OCI-LY7 (cell line): Measurements from ENCODE around the gene ITGAE. TPM values are rescaled to one million over a fixed set of nuclear protein-coding genes. Genes with fewer than 3 reads are reported as not detected.

ENCODE experiments used
- BruUV-seq: library from RNA; stranded (reverse); fragments of 400-500 nt; replicated peaks from 2 replicates; lab custom pipeline; 2021; lab: Mats Ljungman, UMichigan
- CTCF ChIA-PET: fragments of 300-600 bp; sonication (Branson Sonifier 250); formaldehyde crosslinking; loops from one replicate; lab custom pipeline; 2022; ENCODE audit warnings: antibody characterized with exemption; ENCODE audit not compliant: unreplicated experiment; lab: Charles Lee
- POLR2A ChIA-PET: fragments of 300-600 bp; sonication (Branson Sonifier 250); formaldehyde crosslinking; loops from one replicate; lab custom pipeline; 2022; ENCODE audit warnings: antibody characterized with exemption; lab: Charles Lee
- DNase-seq: peaks from one replicate; pipeline ENCODE4 v3.0.0-alpha.2; 2015; ENCODE audit warnings: low spot score
- H2AFZ ChIP-seq: fragments of 200-600 bp; sonication (generic), shearing (Covaris generic); 2 replicates; pipeline ENCODE4 v1.6.1; 2014; ENCODE audit warnings: mild to moderate bottlenecking, antibody characterized with exemption, low read length, moderate library complexity
- H3K27ac ChIP-seq: fragments of 200-600 bp; sonication (generic); 2 replicates; pipeline ENCODE4 v1.5.1; 2014; ENCODE audit warnings: mixed run types, low read depth, mild to moderate bottlenecking, moderate library complexity, low read length, inconsistent platforms; ENCODE audit not compliant: poor library complexity, severe bottlenecking
- H3K36me3 ChIP-seq: fragments of 200-600 bp; sonication (generic); 2 replicates; pipeline ENCODE4 v1.6.1; 2014; ENCODE audit warnings: mild to moderate bottlenecking, antibody characterized with exemption, low read length, moderate library complexity, mixed read lengths; ENCODE audit not compliant: insufficient read depth
- H3K4me1 ChIP-seq: fragments of 200-600 bp; sonication (generic); 2 replicates; pipeline ENCODE4 v1.5.1; 2014; ENCODE audit warnings: mild to moderate bottlenecking, low read length; ENCODE audit not compliant: insufficient read depth, poor library complexity, severe bottlenecking
- H3K4me2 ChIP-seq: fragments of 200-600 bp; sonication (generic); 2 replicates; pipeline ENCODE4 v1.6.1; 2014; ENCODE audit warnings: mild to moderate bottlenecking, low read length
- H3K4me3 ChIP-seq: fragments of 200-600 bp; sonication (generic); 2 replicates; pipeline ENCODE4 v1.5.1; 2014; ENCODE audit warnings: mild to moderate bottlenecking, low read depth, low read length; ENCODE audit not compliant: poor library complexity, severe bottlenecking
- H3K79me2 ChIP-seq: fragments of 200-600 bp; sonication (generic); 2 replicates; pipeline ENCODE4 v1.6.1; 2016; ENCODE audit warnings: low read depth, mild to moderate bottlenecking, low read length, moderate library complexity, mixed read lengths; ENCODE audit not compliant: insufficient read depth
- H3K9me2 ChIP-seq: fragments of 200-600 bp; sonication (generic); 2 replicates; pipeline ENCODE4 v1.6.1; 2016; ENCODE audit warnings: mild to moderate bottlenecking, low read length, mixed read lengths; ENCODE audit not compliant: insufficient read depth
- H3K9me3 ChIP-seq: fragments of 200-600 bp; sonication (generic); 2 replicates; pipeline ENCODE4 v1.6.1; 2014; ENCODE audit warnings: mild to moderate bottlenecking, mixed run types, low read length, mixed read lengths
- H4K20me1 ChIP-seq: fragments of 200-600 bp; sonication (generic); 2 replicates; pipeline ENCODE4 v1.6.1; 2014; ENCODE audit warnings: mild to moderate bottlenecking, antibody characterized with exemption, low read length, moderate library complexity, mixed read lengths; ENCODE audit not compliant: insufficient read depth
- CTCF ChIP-seq: fragments of 200-600 bp; sonication (generic); conservative IDR thresholded peaks from 2 replicates; pipeline ENCODE4 v1.5.1; 2014; ENCODE audit warnings: mild to moderate bottlenecking, antibody characterized with exemption, low read length, moderate library complexity, mixed read lengths
- EZH2phosphoT487 ChIP-seq: fragments of 200-600 bp; sonication (generic); IDR thresholded peaks from 2 replicates; pipeline ENCODE4 v1.6.1; 2018; ENCODE audit warnings: low read depth, borderline replicate concordance, mild to moderate bottlenecking, mixed run types, antibody characterized with exemption, low read length, moderate library complexity, mixed read lengths
- intact Hi-C: fragments of 100-400 bp; cut with micrococcal nuclease; formaldehyde crosslinking; loops from one replicate; pipeline ENCODE4 v1.10.0; 2022; ENCODE audit not compliant: unreplicated experiment
- total RNA-seq, 2 experiments: library from RNA; depleted of rRNA in 1 of 2; stranded (reverse); fragments of >200 nt in 1 of 2; shearing (Covaris generic) in 1 of 2; gene quantifications; 2 replicates each; pipeline ENCODE4 v1.2.3, GENCODE V29; 2014 to 2022

Gene ITGAE
- total RNA-seq, 2 experiments from 2014 or later: 52.2 to 61.2 TPM

DNA sequence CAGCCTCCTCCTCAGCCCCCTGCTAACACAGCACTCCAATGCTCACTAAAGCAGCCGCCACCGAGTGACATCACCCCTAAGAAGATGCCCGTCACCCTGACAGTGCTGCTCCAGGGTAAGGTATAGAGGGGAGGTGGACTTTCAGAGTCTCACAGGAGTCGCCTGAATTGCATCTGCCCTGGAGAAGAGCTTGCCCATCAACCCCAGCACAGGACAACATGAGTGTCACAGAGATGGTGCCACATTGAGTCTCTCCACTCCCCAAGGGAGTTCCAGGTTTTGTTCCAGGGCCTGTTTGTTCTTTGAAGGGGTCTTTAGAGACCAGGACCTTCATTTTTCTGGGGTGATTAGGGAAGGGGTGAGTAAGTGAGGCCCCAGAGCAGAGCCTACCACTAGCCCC lies 102.8 kb downstream of the ITGAE start:
- DNase-seq: no peak
- ChIA-PET POLR2A (interaction anchor here (1.5 kb wide), 1 partner anchor 13 kb away, joined by 4 read pairs; no protein-coding TSS in a partner anchor), CTCF (no interaction called here)
- Histone ChIP-seq H3K36me3 (peaks cover 38% of the 10 kb centered on the region), H2AFZ (no peak overlapping the region), H3K27ac (no peak overlapping the region), H3K9me3 (peaks cover 13% of the 10 kb centered on the region; the same call in 1 of the 2 replicates), H3K9me2 (no peaks in the 10 kb centered on the region), H3K4me1 (peaks cover 15% of the 10 kb centered on the region), H3K4me2 (no peak overlapping the region), H3K79me2 (peaks cover 27% of the 10 kb centered on the region), H3K4me3 (no peak overlapping the region), H4K20me1 (no peaks in the 10 kb centered on the region)
- BruUV-seq: no TSS peak
- intact Hi-C loops: no loop called here
- TF ChIP-seq CTCF: no peak
- TF ChIP-seq EZH2phosphoT487: no peak

GRCh38 chr17:3697103-3697476 lies 103.9 kb downstream of the ITGAE start:
- Histone ChIP-seq H2AFZ (no peak overlapping the region), H3K79me2 (peaks cover 38% of the 10 kb centered on the region), H3K27ac (peak overlapping the region; percentile 87), H3K9me3 (peaks cover 13% of the 10 kb centered on the region; the same call in 1 of the 2 replicates), H3K4me3 (peak overlapping the region; percentile 79), H3K4me1 (peaks cover 26% of the 10 kb centered on the region), H3K36me3 (peaks cover 31% of the 10 kb centered on the region), H4K20me1 (0 out of 2 replicates have a peak, but pooled peaks cover 4% of the 10 kb centered on the region), H3K4me2 (peak overlapping the region; percentile 75), H3K9me2 (no peaks in the 10 kb centered on the region)
- DNase-seq: no peak
- intact Hi-C loops: no loop called here
- CTCF ChIA-PET: no interaction called here
- POLR2A ChIA-PET: interaction anchor here (1.1 to 4.3 kb wide), 5 partner anchors 13 to 30 kb away, joined by 4 to 22 read pairs (median 4); partner anchors contain the start of gene HASPIN
- no peak for TF ChIP-seq CTCF
- no peak for TF ChIP-seq EZH2phosphoT487
- BruUV-seq: no TSS peak

DNA sequence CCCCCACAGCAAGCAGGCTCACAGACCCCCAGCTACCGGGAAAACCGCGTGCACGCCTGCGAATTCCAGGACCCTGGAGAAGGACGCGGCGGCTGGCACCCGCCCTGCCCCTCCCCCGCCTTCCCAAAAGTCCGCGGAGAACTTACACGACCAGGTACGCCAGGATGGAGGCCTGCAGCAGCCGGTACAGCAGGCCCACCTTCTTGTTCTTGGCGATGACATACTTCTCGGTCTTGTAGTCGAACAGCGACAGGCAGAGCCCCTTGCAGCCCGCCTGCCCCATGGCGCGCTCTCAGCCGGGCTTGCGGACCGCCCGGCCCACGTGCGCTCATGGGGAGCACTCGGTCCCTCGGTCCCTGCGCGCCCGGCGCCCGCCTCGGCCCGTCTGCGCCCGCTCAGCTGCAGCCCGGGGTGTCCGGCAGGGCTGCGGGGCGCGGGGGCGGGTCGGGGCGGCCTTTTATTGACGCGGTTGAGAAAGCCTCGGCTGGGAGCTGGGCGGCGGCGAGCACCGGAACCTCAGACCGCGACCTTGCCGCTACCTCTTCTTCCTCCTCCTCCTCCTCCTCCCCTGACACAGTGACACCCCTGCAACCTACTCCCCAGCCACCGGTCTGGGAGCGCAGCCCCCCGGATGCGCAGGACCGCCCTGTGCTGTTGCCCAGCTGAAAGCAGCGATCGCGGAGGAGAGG lies 105.1 kb downstream of the ITGAE start, which contains the start of gene P2RX5:
P2RX5 (minus strand) TSS at position 433 of the 689 bp plus-strand sequence; CDS start at position 283, 150 bp downstream.
- Histone ChIP-seq H3K4me1 (peaks cover 38% of the 10 kb centered on the region), H3K4me2 (peak within 1 kb of the TSS; percentile 75), H2AFZ (peak within 1 kb of the TSS; percentile 30; the same call in 1 of the 2 replicates), H3K9me2 (no peaks in the 10 kb centered on the region), H3K9me3 (peaks cover 13% of the 10 kb centered on the region; the same call in 1 of the 2 replicates), H4K20me1 (0 out of 2 replicates have a peak, but pooled peaks cover 4% of the 10 kb centered on the region), H3K79me2 (peaks cover 50% of the 10 kb centered on the region), H3K27ac (peak within 1 kb of the TSS; percentile 87), H3K4me3 (peak within 1 kb of the TSS; percentile 79), H3K36me3 (peaks cover 31% of the 10 kb centered on the region)
- ChIA-PET CTCF (interaction anchor here (0.6 to 1.2 kb wide), 2 partner anchors 15 to 36 kb away, joined by 3 to 4 read pairs; no protein-coding TSS in a partner anchor), POLR2A (interaction anchor here (0.6 to 4.3 kb wide), 9 partner anchors 14 to 254 kb away, joined by 3 to 22 read pairs (median 4); partner anchors contain the start of gene HASPIN)
- intact Hi-C loops: loop anchor here (1.0 kb wide), 1 partner anchor 15 kb away; no protein-coding TSS in a partner anchor
- peak; percentile 87 for DNase-seq
- BruUV-seq: no TSS peak
- no peak for TF ChIP-seq EZH2phosphoT487
- no peak for TF ChIP-seq CTCF
